Activated CD8-positive, alpha-beta memory T cell treated with anti-CD3 and anti-CD28 coated beads, Interleukin-2, amount 50 U/mL, for 4 hours (primary cell): ENCODE measurements around the gene FGD6.
"Not testable (repeated sequence)": the region's sequence is repeated elsewhere in the genome, so short reads cannot be mapped to it uniquely, and the experiment has no call there.

Experiments
- DNase-seq: peaks from one replicate; pipeline ENCODE4 v3.0.0-alpha.2; 2020

The FGD6 gene

GRCh38 chr12:95204141-95204866, 13.0 kb downstream of the FGD6 start:
- no peak for DNase-seq

- DNase-seq, result no peak
These were observed 13.7 kb downstream of the FGD6 start for GRCh38 chr12:95203487-95204030.

- no peak for DNase-seq
These were observed 14.4 kb downstream of the FGD6 start for GRCh38 chr12:95202691-95203486.

DNA sequence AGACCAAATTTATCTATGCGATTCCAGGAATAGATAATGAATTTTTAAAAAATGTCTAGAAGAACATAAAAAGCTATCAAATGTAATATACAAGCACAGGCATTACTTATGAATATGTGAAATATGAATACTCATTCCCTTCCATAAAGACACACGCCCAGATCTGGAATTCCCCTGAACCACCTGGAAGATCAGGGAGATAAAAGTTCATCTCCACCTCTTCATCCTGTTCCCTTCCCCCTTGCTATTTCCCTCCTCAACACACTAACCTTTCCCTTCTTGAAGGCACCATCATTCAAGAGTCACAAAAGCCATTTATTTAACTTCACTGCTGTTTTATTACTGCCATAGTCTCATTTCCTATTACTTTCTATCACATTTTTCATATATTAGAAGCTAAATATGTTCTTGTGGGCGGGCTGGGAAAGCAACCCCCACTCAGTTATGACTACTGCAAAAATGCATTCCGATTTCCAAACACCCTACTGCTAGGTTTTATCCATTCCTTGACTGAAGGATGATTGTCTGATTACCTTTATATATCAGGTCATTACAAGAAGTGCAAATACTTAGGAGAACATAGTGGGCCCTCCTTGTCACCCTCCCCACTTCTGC, 16.1 kb downstream of the FGD6 start:
- DNase-seq, result no peak

GRCh38 chr12:95200128-95200894, 17.0 kb downstream of the FGD6 start:
- DNase-seq, result no peak

DNA sequence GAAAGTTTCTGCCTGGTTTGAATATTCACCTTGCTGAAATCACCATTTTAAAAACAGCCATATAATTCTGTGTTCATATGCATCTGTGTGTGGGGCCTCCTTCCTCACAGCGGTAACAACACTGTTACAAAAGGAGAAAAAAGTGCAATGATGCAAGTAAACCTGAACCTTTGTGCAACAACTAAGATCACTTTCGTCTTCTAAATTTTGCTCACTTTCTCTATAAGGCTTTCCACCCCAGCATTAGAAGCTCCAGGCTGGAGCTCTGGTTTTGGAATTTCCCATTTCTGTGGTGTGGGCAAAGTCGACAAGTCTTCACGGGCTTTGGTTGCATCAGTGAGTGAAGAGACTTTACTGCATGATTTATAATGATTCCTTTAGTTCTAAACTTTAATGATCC, 18.4 kb downstream of the FGD6 start:
- DNase-seq, result no peak

- no peak for DNase-seq
These were observed 19.6 kb downstream of the FGD6 start for GRCh38 chr12:95197636-95198035.

- DNase-seq, result not testable (repeated sequence)
These were observed 20.2 kb downstream of the FGD6 start for GRCh38 chr12:95196875-95197569.

- no peak for DNase-seq
These were observed 22.1 kb downstream of the FGD6 start for GRCh38 chr12:95195122-95195521.

- DNase-seq, result no peak
These were observed 24.1 kb downstream of the FGD6 start for GRCh38 chr12:95193139-95193538.

DNA sequence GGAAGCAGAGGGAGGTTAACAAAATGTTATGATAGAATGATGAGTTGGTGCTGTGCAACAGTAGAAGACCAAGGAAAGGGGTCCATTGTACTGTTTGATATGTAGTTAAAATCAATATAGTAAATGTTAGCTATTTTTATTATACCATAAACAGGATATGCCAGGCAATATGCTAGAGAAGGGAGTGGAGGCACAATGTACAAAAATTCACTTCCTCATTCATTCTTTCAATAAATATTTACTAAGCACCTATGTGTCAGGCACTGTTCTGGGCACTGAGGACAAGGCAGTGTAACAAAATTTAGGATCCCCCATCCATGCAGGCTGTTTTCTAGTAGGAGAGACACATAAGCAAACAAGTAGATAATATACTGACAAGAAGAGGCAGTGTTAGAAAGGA, 25.0 kb downstream of the FGD6 start:
- no peak for DNase-seq

GRCh38 chr12:95191060-95191696, 26.1 kb downstream of the FGD6 start:
- no peak for DNase-seq

GRCh38 chr12:95187865-95188415, 29.3 kb downstream of the FGD6 start:
- DNase-seq, result no peak

GRCh38 chr12:95185854-95186253, 31.4 kb downstream of the FGD6 start:
- DNase-seq, result no peak

- no peak for DNase-seq
These were observed 32.2 kb downstream of the FGD6 start for GRCh38 chr12:95185072-95185471.

DNA sequence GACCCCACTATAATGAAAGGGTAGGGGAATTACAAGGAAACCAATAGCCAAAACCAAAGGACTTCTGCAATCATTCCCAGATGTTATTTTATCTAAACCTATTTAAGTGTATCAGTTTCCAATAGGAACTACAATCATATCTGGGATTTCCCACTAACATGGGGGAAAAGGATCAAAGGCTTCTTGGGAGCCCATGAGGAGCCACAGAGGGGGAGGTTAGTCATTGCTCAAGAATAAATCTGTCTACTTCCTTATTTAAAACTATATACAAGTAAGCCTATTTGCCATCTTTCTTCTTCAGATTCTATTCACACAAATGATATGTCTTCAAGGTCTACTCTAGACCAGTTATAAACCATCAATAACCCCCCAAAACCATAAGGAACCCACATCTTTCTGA, 33.1 kb downstream of the FGD6 start:
- DNase-seq, result no peak

GRCh38 chr12:95182868-95183415, 34.3 kb downstream of the FGD6 start:
- DNase-seq, result no peak

DNA sequence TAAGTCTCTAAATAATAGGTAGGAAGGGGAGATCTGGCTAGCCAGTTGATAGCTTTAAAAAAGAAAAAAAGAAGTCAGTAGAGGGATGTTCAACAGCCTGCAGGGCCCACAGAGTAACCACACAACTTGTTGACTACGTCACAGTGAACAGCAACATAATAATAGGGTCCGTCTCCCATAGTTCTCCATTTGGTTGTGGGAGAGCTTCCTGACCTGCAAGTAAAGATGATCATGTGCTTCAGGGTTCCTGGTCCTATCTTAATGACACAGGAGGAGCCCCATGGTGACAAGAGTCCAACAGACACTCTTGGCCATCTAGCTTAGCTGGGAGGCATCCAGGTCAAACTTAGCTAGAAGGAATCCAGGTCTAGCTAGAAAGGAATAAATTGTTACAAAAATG, 36.2 kb downstream of the FGD6 start:
- DNase-seq, result no peak

GRCh38 chr12:95179011-95179410, 38.3 kb downstream of the FGD6 start:
- DNase-seq, result no peak

DNA sequence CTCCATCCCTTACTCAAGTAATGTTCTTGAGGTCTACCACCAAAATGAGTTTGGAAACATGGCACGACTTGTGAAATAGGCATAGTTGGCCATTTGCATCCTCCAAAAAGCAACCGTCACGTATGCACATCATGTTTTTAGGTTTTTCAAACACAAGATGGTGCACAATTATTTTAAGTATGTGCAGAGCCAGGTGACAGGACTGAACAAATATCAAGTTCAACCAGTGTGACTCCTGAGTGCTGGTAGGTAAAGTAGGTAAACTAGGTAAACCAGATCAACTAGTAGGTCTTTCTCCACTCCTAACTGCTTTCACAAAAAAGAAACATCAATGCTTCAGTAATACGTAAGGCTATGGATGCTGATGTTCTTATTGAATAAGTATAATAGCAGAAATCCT, 39.1 kb downstream of the FGD6 start:
- DNase-seq, result no peak

GRCh38 chr12:95177201-95177768, 40.0 kb downstream of the FGD6 start:
- DNase-seq, result no peak
